SK-N-SH treated with all-trans-retinoic acid at 6 μM for 48 hours (cell line): Measurements from ENCODE around the gene LDHD.

Source experiments
- ARNTL ChIP-seq: fragments of 450-650 bp; formaldehyde crosslinking; IDR thresholded peaks from 2 replicates; pipeline ENCODE4 v1.5.0; 2020; ENCODE audit warnings: low read depth, mild to moderate bottlenecking, moderate library complexity, borderline replicate concordance
- BACH2 ChIP-seq: fragments of 250-450 bp; sonication (Bioruptor Pico); IDR thresholded peaks from 2 replicates; pipeline ENCODE4 v1.9.0; 2021; ENCODE audit warnings: mild to moderate bottlenecking, borderline replicate concordance
- CREB5 ChIP-seq: fragments of 250-450 bp; sonication (Bioruptor Pico); IDR thresholded peaks from 2 replicates; pipeline ENCODE4 v1.5.1; 2020; ENCODE audit warnings: low read depth, mild to moderate bottlenecking, moderate library complexity
- ESRRG ChIP-seq: fragments of 250-450 bp; sonication (Bioruptor Pico); IDR thresholded peaks from 2 replicates; pipeline ENCODE4 v1.6.1; 2021; ENCODE audit warnings: mild to moderate bottlenecking
- OSR1 ChIP-seq: fragments of 250-450 bp; sonication (Bioruptor Pico); IDR thresholded peaks from 2 replicates; pipeline ENCODE4 v1.8.0; 2022; ENCODE audit warnings: moderate library complexity, mild to moderate bottlenecking, inconsistent platforms
- PATZ1 ChIP-seq: fragments of 250-450 bp; sonication (Bioruptor Pico); IDR thresholded peaks from 2 replicates; pipeline ENCODE4 v1.8.0; 2020; ENCODE audit warnings: mild to moderate bottlenecking, moderate library complexity, borderline replicate concordance
- TSHZ2 ChIP-seq: fragments of 250-450 bp; sonication (Bioruptor Pico); IDR thresholded peaks from 2 replicates; pipeline ENCODE4 v1.5.0; 2020; ENCODE audit warnings: mild to moderate bottlenecking, moderate library complexity
- ZC3H10 ChIP-seq: fragments of 250-450 bp; sonication (Bioruptor Pico); IDR thresholded peaks from 2 replicates; pipeline ENCODE4 v1.5.1; 2021; ENCODE audit warnings: mild to moderate bottlenecking, moderate library complexity
- ZFP3 ChIP-seq: fragments of 250-450 bp; sonication (Bioruptor Pico); IDR thresholded peaks from 2 replicates; pipeline ENCODE4 v1.5.0; 2020; ENCODE audit warnings: mild to moderate bottlenecking, moderate library complexity
- ZFP30 ChIP-seq: fragments of 450-650 bp; formaldehyde crosslinking; IDR thresholded peaks from 2 replicates; pipeline ENCODE4 v1.5.0; 2022; ENCODE audit warnings: mild to moderate bottlenecking, moderate library complexity
- ZNF565 ChIP-seq: fragments of 450-650 bp; formaldehyde crosslinking; conservative IDR thresholded peaks from 2 replicates; pipeline ENCODE4 v1.5.0; 2020; ENCODE audit warnings: low read depth, mild to moderate bottlenecking, moderate library complexity

GRCh38 chr16:75116081-75116910, at the start of gene LDHD:
- TF ChIP-seq TSHZ2 (CRISPR knock-in tag) (no peak), BACH2 (CRISPR knock-in tag) (no peak), PATZ1 (CRISPR knock-in tag) (no peak), ZC3H10 (CRISPR knock-in tag) (no peak), ARNTL (CRISPR knock-in tag) (no peak), ZNF565 (no peak), ZFP3 (CRISPR knock-in tag) (no peak), OSR1 (CRISPR knock-in tag) (no peak), ESRRG (CRISPR knock-in tag) (no peak), ZFP30 (CRISPR knock-in tag) (no peak), CREB5 (CRISPR knock-in tag) (no peak)
